Neural progenitor cell (in vitro differentiated cells): ENCODE results near the gene ANKS1B. TPM values are rescaled to one million over a fixed set of nuclear protein-coding genes. Genes with fewer than 3 reads are reported as not detected.

Experiments
- DNase-seq: peaks from one replicate; pipeline ENCODE4 v3.0.0-alpha.2; 2016; ENCODE audit warnings: low spot score
- H2AFZ ChIP-seq: fragments of 200-600 bp; sonication (generic); replicated peaks from 2 replicates; pipeline ENCODE4 v1.6.1; 2016; ENCODE audit warnings: antibody characterized with exemption
- H3F3A ChIP-seq: fragments of 200-600 bp; sonication (generic); 2 replicates; pipeline ENCODE4 v1.6.1; 2016; ENCODE audit warnings: antibody characterized with exemption, low read depth
- H3K27ac ChIP-seq: fragments of 200-600 bp; sonication (generic); 2 replicates; pipeline ENCODE4 v1.5.1; 2016; ENCODE audit warnings: mild to moderate bottlenecking
- H3K27me3 ChIP-seq: fragments of 200-600 bp; sonication (generic); 2 replicates; pipeline ENCODE4 v1.6.1; 2016; ENCODE audit warnings: mild to moderate bottlenecking, moderate library complexity
- H3K36me3 ChIP-seq: fragments of 200-600 bp; sonication (generic); 2 replicates; pipeline ENCODE4 v1.5.1; 2016
- H3K4me1 ChIP-seq: fragments of 200-600 bp; sonication (generic); 2 replicates; pipeline ENCODE4 v1.6.1; 2016; ENCODE audit warnings: mixed run types
- H3K4me2 ChIP-seq: fragments of 200-600 bp; sonication (generic); 2 replicates; pipeline ENCODE4 v1.6.1; 2016
- H3K4me3 ChIP-seq: fragments of 200-600 bp; sonication (generic); 2 replicates; pipeline ENCODE4 v1.5.1; 2016
- H3K79me2 ChIP-seq: fragments of 200-600 bp; sonication (generic); 2 replicates; pipeline ENCODE4 v1.6.1; 2016; ENCODE audit warnings: low read depth
- H3K9ac ChIP-seq: fragments of 200-600 bp; sonication (generic); 2 replicates; pipeline ENCODE4 v1.6.1; 2016
- H3K9me3 ChIP-seq: fragments of 200-600 bp; sonication (generic); 2 replicates; pipeline ENCODE4 v1.5.1; 2016; ENCODE audit warnings: low read depth
- H4K20me1 ChIP-seq: fragments of 200-600 bp; sonication (generic); 2 replicates; pipeline ENCODE4 v1.6.1; 2016; ENCODE audit warnings: low read depth
- H3K27ac Mint-ChIP-seq: 3 replicates; pipeline ENCODE4 v1.8.0; 2021; ENCODE audit warnings: mixed read lengths
- H3K27me3 Mint-ChIP-seq: 2 replicates; pipeline ENCODE4 v1.8.0; 2022; ENCODE audit warnings: low read depth, mild to moderate bottlenecking, inconsistent platforms, moderate library complexity, mixed read lengths; ENCODE audit not compliant: insufficient read depth
- H3K36me3 Mint-ChIP-seq: 3 replicates; pipeline ENCODE4 v1.8.0; 2021; ENCODE audit warnings: mixed read lengths
- H3K4me1 Mint-ChIP-seq: 3 replicates; pipeline ENCODE4 v1.8.0; 2021; ENCODE audit warnings: mixed read lengths
- H3K4me3 Mint-ChIP-seq: 3 replicates; pipeline ENCODE4 v1.8.0; 2021; ENCODE audit warnings: mild to moderate bottlenecking, moderate library complexity, mixed read lengths
- H3K9me3 Mint-ChIP-seq: 3 replicates; pipeline ENCODE4 v1.8.0; 2020; ENCODE audit warnings: mixed read lengths
- EZH2 ChIP-seq: fragments of 200-600 bp; sonication (generic); IDR thresholded peaks from 2 replicates; pipeline ENCODE4 v1.6.1; 2017; ENCODE audit warnings: antibody characterized with exemption, mild to moderate bottlenecking, moderate library complexity
- EZH2phosphoT487 ChIP-seq: fragments of 200-600 bp; sonication (generic); IDR thresholded peaks from 2 replicates; pipeline ENCODE4 v1.6.1; 2017; ENCODE audit warnings: antibody characterized with exemption
- total RNA-seq: library from RNA; depleted of rRNA; stranded (reverse); fragments of >200 nt; gene quantifications from 2 replicates; pipeline ENCODE4 v1.2.3, GENCODE V29; 2015; ENCODE audit warnings: low replicate concordance
- TF ChIP-seq, protein P1 (sequence below): fragments of 200-600 bp; sonication (generic); IDR thresholded peaks from 2 replicates; pipeline ENCODE4 v1.5.1; 2017; ENCODE audit warnings: antibody characterized with exemption, mild to moderate bottlenecking

ANKS1B gene
- total RNA-seq, 1 donor from 2014 or later: 7.9 TPM

- H3K27ac ChIP-seq: no peak overlapping the region
- peak overlapping the region; percentile 94 for H2AFZ ChIP-seq
- no peaks in the 10 kb centered on the region for H3K79me2 ChIP-seq
- peak overlapping the region; percentile 76 for H3K4me3 Mint-ChIP-seq
- H3K4me1 ChIP-seq: peaks cover 21% of the 10 kb centered on the region
- DNase-seq: no peak
- H3K4me1 Mint-ChIP-seq: peaks cover 42% of the 10 kb centered on the region
- H3K4me3 ChIP-seq: no peak overlapping the region
- H3K9me3 Mint-ChIP-seq: peaks cover 11% of the 10 kb centered on the region
- H3F3A ChIP-seq: no peaks in the 10 kb centered on the region
- peak overlapping the region; percentile 62 for H3K4me2 ChIP-seq
- H4K20me1 ChIP-seq: no peaks in the 10 kb centered on the region
- TF ChIP-seq EZH2 (no peak), EZH2phosphoT487 (no peak)
- TF ChIP-seq, protein P1, sequence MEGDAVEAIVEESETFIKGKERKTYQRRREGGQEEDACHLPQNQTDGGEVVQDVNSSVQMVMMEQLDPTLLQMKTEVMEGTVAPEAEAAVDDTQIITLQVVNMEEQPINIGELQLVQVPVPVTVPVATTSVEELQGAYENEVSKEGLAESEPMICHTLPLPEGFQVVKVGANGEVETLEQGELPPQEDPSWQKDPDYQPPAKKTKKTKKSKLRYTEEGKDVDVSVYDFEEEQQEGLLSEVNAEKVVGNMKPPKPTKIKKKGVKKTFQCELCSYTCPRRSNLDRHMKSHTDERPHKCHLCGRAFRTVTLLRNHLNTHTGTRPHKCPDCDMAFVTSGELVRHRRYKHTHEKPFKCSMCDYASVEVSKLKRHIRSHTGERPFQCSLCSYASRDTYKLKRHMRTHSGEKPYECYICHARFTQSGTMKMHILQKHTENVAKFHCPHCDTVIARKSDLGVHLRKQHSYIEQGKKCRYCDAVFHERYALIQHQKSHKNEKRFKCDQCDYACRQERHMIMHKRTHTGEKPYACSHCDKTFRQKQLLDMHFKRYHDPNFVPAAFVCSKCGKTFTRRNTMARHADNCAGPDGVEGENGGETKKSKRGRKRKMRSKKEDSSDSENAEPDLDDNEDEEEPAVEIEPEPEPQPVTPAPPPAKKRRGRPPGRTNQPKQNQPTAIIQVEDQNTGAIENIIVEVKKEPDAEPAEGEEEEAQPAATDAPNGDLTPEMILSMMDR: no peak
- H3K9me3 ChIP-seq: peaks cover 4% of the 10 kb centered on the region
- H3K9ac ChIP-seq: no peak overlapping the region
- H3K27me3 Mint-ChIP-seq: no peaks in the 10 kb centered on the region
- H3K27me3 ChIP-seq: no peaks in the 10 kb centered on the region
- H3K36me3 Mint-ChIP-seq: no peaks in the 10 kb centered on the region
- no peaks in the 10 kb centered on the region for H3K36me3 ChIP-seq
- H3K27ac Mint-ChIP-seq: peak overlapping the region; percentile 93
These were observed 829.8 kb downstream of the ANKS1B start for GRCh38 chr12:99154983-99155336.

- Mint-ChIP-seq H3K27me3 (no peaks in the 10 kb centered on the region), H3K4me1 (peaks cover 42% of the 10 kb centered on the region), H3K4me3 (peak overlapping the region; percentile 76), H3K36me3 (no peaks in the 10 kb centered on the region), H3K27ac (peak overlapping the region; percentile 93), H3K9me3 (peaks cover 6% of the 10 kb centered on the region)
- Histone ChIP-seq H3K27me3 (no peaks in the 10 kb centered on the region), H2AFZ (peak overlapping the region; percentile 94), H3K36me3 (no peaks in the 10 kb centered on the region), H3K79me2 (no peaks in the 10 kb centered on the region), H3K9me3 (no peaks in the 10 kb centered on the region), H3K4me3 (no peak overlapping the region), H3K4me2 (peak overlapping the region; percentile 62), H3F3A (no peaks in the 10 kb centered on the region), H4K20me1 (no peaks in the 10 kb centered on the region), H3K9ac (no peak overlapping the region), H3K4me1 (peaks cover 21% of the 10 kb centered on the region), H3K27ac (no peak overlapping the region)
- peak; percentile 12 for DNase-seq
- TF ChIP-seq, protein P1: no peak
- TF ChIP-seq EZH2: no peak
- no peak for TF ChIP-seq EZH2phosphoT487
These were observed 830.3 kb downstream of the ANKS1B start for GRCh38 chr12:99154216-99154982.

DNA sequence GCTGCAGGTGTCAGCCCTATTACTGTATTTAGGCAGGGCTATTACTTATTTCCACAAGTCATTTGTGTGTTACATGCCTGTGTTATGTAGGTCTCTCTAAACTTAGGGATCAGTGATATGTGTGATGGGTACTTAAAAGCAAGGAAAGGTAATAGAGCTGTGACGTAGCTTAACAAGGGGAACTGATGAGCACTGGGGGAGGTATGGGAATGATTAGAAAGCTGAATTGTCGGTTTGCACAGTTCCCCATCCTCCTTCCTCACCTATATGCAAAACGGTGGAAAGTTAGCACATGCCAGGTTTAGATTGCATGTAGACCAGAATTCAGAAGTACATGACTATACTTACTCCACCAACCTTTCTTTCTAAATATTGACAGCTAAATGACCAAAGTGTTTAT is 831.4 kb downstream of the ANKS1B start:
- no peak overlapping the region for H3K4me3 ChIP-seq
- no peak overlapping the region for H3K9ac ChIP-seq

More for the DNA sequence above, 831.4 kb downstream of the ANKS1B start:
- Histone ChIP-seq H3K4me2 (no peak overlapping the region), H3K27ac (no peak overlapping the region), H3K27me3 (no peaks in the 10 kb centered on the region), H3K4me1 (peaks cover 21% of the 10 kb centered on the region), H3K79me2 (no peaks in the 10 kb centered on the region), H3F3A (no peaks in the 10 kb centered on the region), H3K36me3 (no peaks in the 10 kb centered on the region), H4K20me1 (no peaks in the 10 kb centered on the region), H2AFZ (no peak overlapping the region), H3K9me3 (no peaks in the 10 kb centered on the region)
- no peaks in the 10 kb centered on the region for H3K27me3 Mint-ChIP-seq
- no peak for DNase-seq
- no peaks in the 10 kb centered on the region for H3K36me3 Mint-ChIP-seq
- TF ChIP-seq EZH2phosphoT487 (no peak), EZH2 (no peak)
- TF ChIP-seq, protein P1: no peak
- H3K27ac Mint-ChIP-seq: no peak overlapping the region
- no peak overlapping the region for H3K4me3 Mint-ChIP-seq
- H3K4me1 Mint-ChIP-seq: peaks cover 42% of the 10 kb centered on the region
- H3K9me3 Mint-ChIP-seq: no peaks in the 10 kb centered on the region
